Kidney (tissue), 14 donors: ENCODE results near the gene SOCS7. TPM values are rescaled to one million over a fixed set of nuclear protein-coding genes. Genes with fewer than 3 reads are reported as not detected.

Experiments
- DNase-seq, 5 donors: peaks; one replicate each; pipeline ENCODE4 v3.0.0-alpha.2; 2013 to 2020
- FAIRE-seq: peaks from 2 replicates; lab custom pipeline; 2012; peaks lifted over from hg19 to GRCh38; lab: Jason Lieb, UNC
- H3K27ac ChIP-seq, 2 donors: one replicate each; pipeline ENCODE4 v1.7.0; 2013; ENCODE audit warnings: low read depth in 2 of 2, low read length in 2 of 2, inconsistent platforms in 1 of 2
- H3K27me3 ChIP-seq: one replicate; pipeline ENCODE4 v1.7.1; 2013; ENCODE audit warnings: low read length, inconsistent platforms; ENCODE audit not compliant: control insufficient read depth, insufficient read depth
- H3K36me3 ChIP-seq, 3 donors: one replicate each; pipeline versions ENCODE4 v1.7.0 to v1.7.1; 2013; ENCODE audit warnings: low read length in 3 of 3, control low read depth in 1 of 3, inconsistent platforms in 1 of 3; ENCODE audit not compliant: insufficient read depth in 3 of 3, control insufficient read depth in 2 of 3
- H3K4me1 ChIP-seq, 3 donors: one replicate each; pipeline versions ENCODE4 v1.7.0 to v1.7.1; 2013; ENCODE audit warnings: low read length in 3 of 3, inconsistent platforms in 1 of 3, low read depth in 1 of 3; ENCODE audit not compliant: control insufficient read depth in 2 of 3, insufficient read depth in 2 of 3
- H3K4me3 ChIP-seq, 3 donors: one replicate each; pipeline versions ENCODE4 v1.7.0 to v1.8.1; 2013; ENCODE audit warnings: low read length in 3 of 3, control low read depth in 1 of 3, inconsistent platforms in 1 of 3
- H3K9ac ChIP-seq, 3 donors: one replicate each; pipeline versions ENCODE4 v1.7.0 to v1.7.1; 2013; ENCODE audit warnings: low read length in 3 of 3, control low read depth in 1 of 3, inconsistent platforms in 1 of 3
- H3K9me3 ChIP-seq, 3 donors: one replicate each; pipeline versions ENCODE4 v1.7.0 to v1.7.1; 2013; ENCODE audit warnings: low read length in 3 of 3, control low read depth in 1 of 3, inconsistent platforms in 1 of 3; ENCODE audit not compliant: control insufficient read depth in 2 of 3, insufficient read depth in 1 of 3
- CTCF ChIP-seq: IDR thresholded peaks from 3 replicates; pipeline ENCODE4 v1.5.1; 2012; ENCODE audit warnings: mild to moderate bottlenecking, moderate library complexity, borderline replicate concordance; ENCODE audit not compliant: insufficient read depth; ENCODE audit errors: extremely low read depth
- intact Hi-C: fragments of 100-400 bp; cut with DNase I; formaldehyde crosslinking; loops from one replicate; pipeline ENCODE4 v1.11.1; 2022
- polyA plus RNA-seq: library from polyadenylated mRNA; stranded (reverse); fragments of 350-450 nt; fragmentation: Illumina TruSeq; extraction: RNeasy Lipid Tissue Mini Kit (QIAGEN cat#74804); gene quantifications from one replicate; pipeline ENCODE4 v1.2.3, GENCODE V29; 2014; ENCODE audit warnings: low read depth, low replicate concordance; ENCODE audit not compliant: insufficient read depth
- total RNA-seq: library from RNA; stranded (reverse); fragmentation: NEBNext Ultra II Directional; extraction: Animal tissue kit (Norgen Biotek cat#: 25700); gene quantifications from one replicate; pipeline ENCODE4 v1.2.1, GENCODE V29; 2021
- donor health status: control.
- donor health status: control.
- donor health status: control.
- donor health status: control.
- donor health status: control.
- donor health status: DM: yes; HTN: yes; CAD: no.
- donor health status: Normal renal cell carcinoma (clear cell type).

Gene SOCS7
- total and polyA plus RNA-seq, 2 donors from 2014 or later = 2.7 to 18.7 TPM

- Histone ChIP-seq H3K9ac (no peak overlapping the region), H3K9me3 (no peaks in the 10 kb centered on the region), H3K4me1 (peaks cover 0 to 8% (median 0%) of the 10 kb centered on the region in 3 donors), H3K27me3 (no peaks in the 10 kb centered on the region), H3K4me3 (no peak overlapping the region), H3K36me3 (no peaks in the 10 kb centered on the region), H3K27ac (no peak overlapping the region)
- TF ChIP-seq CTCF = no peak
- FAIRE-seq (no peak), DNase-seq (peak in 1 of 5 donors; percentile 24)
- intact Hi-C loops = no loop called here
Measured at GRCh38 chr17:38442548-38442947, 90.9 kb downstream of the SOCS7 start.

- FAIRE-seq (no peak), DNase-seq (no peak)
- no peaks in the 10 kb centered on the region for H3K27me3 ChIP-seq
- H3K36me3 ChIP-seq = no peaks in the 10 kb centered on the region
- intact Hi-C loops = no loop called here
- H3K4me3 ChIP-seq = no peak overlapping the region
- H3K9me3 ChIP-seq = no peaks in the 10 kb centered on the region
- peaks cover 0 to 8% (median 0%) of the 10 kb centered on the region in 3 donors for H3K4me1 ChIP-seq
- no peak for TF ChIP-seq CTCF
- H3K9ac ChIP-seq = no peak overlapping the region
- H3K27ac ChIP-seq = no peak overlapping the region
Measured at GRCh38 chr17:38443356-38444031, 91.8 kb downstream of the SOCS7 start.

- no peak for FAIRE-seq
- peak; percentile 79 to 88 (median 85) for DNase-seq
- Histone ChIP-seq H3K36me3 (no peaks in the 10 kb centered on the region), H3K27me3 (no peaks in the 10 kb centered on the region), H3K4me1 (peaks cover 0 to 8% (median 0%) of the 10 kb centered on the region in 3 donors), H3K4me3 (no peak overlapping the region), H3K9ac (no peak overlapping the region), H3K9me3 (no peaks in the 10 kb centered on the region), H3K27ac (no peak overlapping the region)
- TF ChIP-seq CTCF = peak; percentile 86
- intact Hi-C loops = no loop called here
Measured at GRCh38 chr17:38444151-38444550, 92.5 kb downstream of the SOCS7 start.
